Neural cell (in vitro differentiated cells): Measurements from ENCODE around the gene PNO1. TPM values are rescaled to one million over a fixed set of nuclear protein-coding genes. Genes with fewer than 3 reads are reported as not detected.
A peak's percentile ranks its signal among the peaks of the same experiment; 100 is the strongest.

Experiments used
- H2AFZ ChIP-seq: fragments of 200-600, 300-800 bp; sonication (generic), shearing (Covaris generic); 2 replicates; pipeline ENCODE4 v1.6.0; 2014; ENCODE audit warnings: low read depth, mild to moderate bottlenecking, antibody characterized with exemption, low read length, moderate library complexity
- H3F3A ChIP-seq: fragments of 200-600 bp; shearing (Covaris generic); 2 replicates; pipeline ENCODE4 v1.6.1; 2016; ENCODE audit warnings: mild to moderate bottlenecking, moderate library complexity, mixed read lengths, antibody characterized with exemption, low read length; ENCODE audit not compliant: insufficient read depth, poor library complexity, severe bottlenecking
- H3K27ac ChIP-seq: fragments of 200-600, 300-800 bp; sonication (generic), shearing (Covaris generic); 2 replicates; pipeline ENCODE4 v1.5.1; 2014; ENCODE audit warnings: mild to moderate bottlenecking, low read length, moderate library complexity
- H3K27me3 ChIP-seq: fragments of 300-800, 200-600 bp; sonication (generic), shearing (Covaris generic); 2 replicates; pipeline ENCODE4 v1.6.0; 2014; ENCODE audit warnings: mild to moderate bottlenecking, low read depth, low read length, moderate library complexity; ENCODE audit not compliant: insufficient read depth
- H3K36me3 ChIP-seq: fragments of 300-800, 200-600 bp; sonication (generic), shearing (Covaris generic); 2 replicates; pipeline ENCODE4 v1.5.1; 2014; ENCODE audit warnings: mild to moderate bottlenecking, antibody characterized with exemption, low read length, moderate library complexity; ENCODE audit not compliant: insufficient read depth
- H3K4me2 ChIP-seq: fragments of 300-800, 200-600 bp; sonication (generic), shearing (Covaris generic); 2 replicates; pipeline ENCODE4 v1.6.0; 2014; ENCODE audit warnings: mild to moderate bottlenecking, low read length
- H3K4me3 ChIP-seq: fragments of 300-800, 200-600 bp; sonication (generic), shearing (Covaris generic); 2 replicates; pipeline ENCODE4 v1.5.1; 2014; ENCODE audit warnings: mild to moderate bottlenecking, low read length, moderate library complexity
- H3K79me2 ChIP-seq: fragments of 200-600 bp; shearing (Covaris generic); replicated peaks from 2 replicates; pipeline ENCODE4 v1.6.0; 2014; ENCODE audit warnings: mild to moderate bottlenecking, low read length, moderate library complexity; ENCODE audit not compliant: insufficient read depth
- H3K9ac ChIP-seq: fragments of 300-800, 200-600 bp; sonication (generic), shearing (Covaris generic); 2 replicates; pipeline ENCODE4 v1.6.1; 2016; ENCODE audit warnings: mild to moderate bottlenecking, low read length, mixed read lengths
- H3K9me2 ChIP-seq: fragments of 200-600 bp; shearing (Covaris generic); 2 replicates; pipeline ENCODE4 v1.6.1; 2016; ENCODE audit warnings: mild to moderate bottlenecking, low read length, mixed read lengths; ENCODE audit not compliant: insufficient read depth
- H3K9me3 ChIP-seq: fragments of 200-600, 300-800 bp; sonication (generic), shearing (Covaris generic); 2 replicates; pipeline ENCODE4 v1.6.1; 2016; ENCODE audit warnings: mild to moderate bottlenecking, mixed run types, low read length, moderate library complexity, mixed read lengths
- H4K20me1 ChIP-seq: fragments of 200-600 bp; shearing (Covaris generic); 2 replicates; pipeline ENCODE4 v1.6.1; 2016; ENCODE audit warnings: mild to moderate bottlenecking, mixed run types; ENCODE audit not compliant: insufficient read depth
- EP300 ChIP-seq: fragments of 450-650 bp; conservative IDR thresholded peaks from 2 replicates; pipeline ENCODE4 v1.6.1; 2014; ENCODE audit warnings: antibody characterized with exemption, mild to moderate bottlenecking, moderate library complexity; ENCODE audit not compliant: poor library complexity, severe bottlenecking
- EZH2 ChIP-seq: fragments of 200-600, 300-800 bp; shearing (Covaris generic), sonication (generic); IDR thresholded peaks from 2 replicates; pipeline ENCODE4 v1.6.1; 2014; ENCODE audit warnings: antibody characterized with exemption, low read length, borderline replicate concordance, mild to moderate bottlenecking; ENCODE audit not compliant: insufficient read depth, poor library complexity, severe bottlenecking
- MXI1 ChIP-seq: fragments of 450-650 bp; conservative IDR thresholded peaks from 2 replicates; pipeline ENCODE4 v1.6.1; 2014; ENCODE audit warnings: antibody characterized with exemption, mild to moderate bottlenecking; ENCODE audit not compliant: poor library complexity, severe bottlenecking
- POLR2AphosphoS5 ChIP-seq: IDR thresholded peaks from 2 replicates; pipeline ENCODE4 v1.6.1; 2012
- RAD21 ChIP-seq: fragments of 450-650 bp; conservative IDR thresholded peaks from 2 replicates; pipeline ENCODE4 v1.6.1; 2014; ENCODE audit warnings: antibody characterized with exemption, mild to moderate bottlenecking, moderate library complexity
- REST ChIP-seq: IDR thresholded peaks from 2 replicates; pipeline ENCODE4 v1.6.1; 2012; ENCODE audit warnings: borderline replicate concordance
- SMC3 ChIP-seq: fragments of 450-650 bp; conservative IDR thresholded peaks from 2 replicates; pipeline ENCODE4 v1.6.1; 2014; ENCODE audit warnings: antibody characterized with exemption, mild to moderate bottlenecking, moderate library complexity; ENCODE audit not compliant: poor library complexity
- TAF1 ChIP-seq: IDR thresholded peaks from 2 replicates; pipeline ENCODE4 v1.6.1; 2012; ENCODE audit warnings: low read depth
- polyA plus RNA-seq: library from polyadenylated mRNA; depleted of rRNA; stranded (reverse); fragments of >200 nt; gene quantifications from 2 replicates; pipeline ENCODE4 v1.2.3, GENCODE V29; 2014
- TF ChIP-seq, protein P1 (sequence below): fragments of 450-650 bp; IDR thresholded peaks from 2 replicates; pipeline ENCODE4 v1.5.1; 2014; ENCODE audit warnings: antibody characterized with exemption, mild to moderate bottlenecking, moderate library complexity; ENCODE audit not compliant: poor library complexity, severe bottlenecking

The PNO1 gene
- polyA plus RNA-seq, 1 donor from 2014 or later = 10.9 TPM

DNA sequence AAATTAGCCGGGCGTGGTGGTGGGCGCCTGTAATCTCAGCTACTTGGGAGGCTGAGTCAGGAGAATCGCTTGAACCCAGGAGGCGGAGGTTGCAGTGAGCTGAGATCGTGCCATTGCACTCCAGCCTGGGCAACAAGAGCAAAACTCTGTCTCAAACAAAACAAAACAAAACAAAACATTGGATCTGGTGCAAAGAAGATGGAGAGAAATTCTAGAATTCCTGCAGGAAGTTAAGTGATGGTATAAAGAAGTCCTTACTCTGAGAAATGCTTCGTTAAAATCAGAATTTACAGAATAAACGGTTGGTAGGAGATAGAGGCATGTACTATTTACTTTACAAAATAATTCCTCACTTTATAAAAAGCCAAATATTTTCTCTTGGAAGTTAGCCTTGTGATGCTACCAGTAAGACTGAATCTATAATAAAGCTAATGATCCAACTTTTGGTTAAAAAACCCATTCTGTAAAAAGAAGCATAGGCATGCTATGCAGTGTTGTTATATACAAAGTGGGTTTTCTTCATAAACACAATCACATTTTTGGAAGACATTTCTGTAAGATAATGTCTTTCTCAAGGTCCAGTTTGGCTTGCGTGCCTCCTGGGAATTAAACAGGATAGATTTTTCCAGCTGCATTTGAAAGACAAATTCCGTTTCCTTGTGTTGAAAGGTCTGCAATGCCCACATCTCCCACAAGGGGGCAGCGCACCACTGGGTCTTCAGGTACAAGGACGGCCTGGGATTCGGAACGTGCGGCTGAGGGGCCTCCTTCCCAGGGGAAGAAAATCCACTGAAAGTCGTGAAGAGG lies 35.6 kb upstream of the PNO1 start:
- Histone ChIP-seq H4K20me1 (no peaks in the 10 kb centered on the region), H3K27me3 (no peaks in the 10 kb centered on the region), H3K79me2 (no peaks in the 10 kb centered on the region), H3K4me2 (no peak overlapping the region), H3K27ac (no peak overlapping the region), H3K9ac (no peak overlapping the region), H2AFZ (no peak overlapping the region), H3K9me3 (no peaks in the 10 kb centered on the region), H3K36me3 (no peaks in the 10 kb centered on the region), H3F3A (no peaks in the 10 kb centered on the region), H3K9me2 (no peaks in the 10 kb centered on the region), H3K4me3 (no peak overlapping the region)
- TF ChIP-seq SMC3 (peak; percentile 94), TAF1 (no peak), RAD21 (peak; percentile 93)
- TF ChIP-seq, protein P1, sequence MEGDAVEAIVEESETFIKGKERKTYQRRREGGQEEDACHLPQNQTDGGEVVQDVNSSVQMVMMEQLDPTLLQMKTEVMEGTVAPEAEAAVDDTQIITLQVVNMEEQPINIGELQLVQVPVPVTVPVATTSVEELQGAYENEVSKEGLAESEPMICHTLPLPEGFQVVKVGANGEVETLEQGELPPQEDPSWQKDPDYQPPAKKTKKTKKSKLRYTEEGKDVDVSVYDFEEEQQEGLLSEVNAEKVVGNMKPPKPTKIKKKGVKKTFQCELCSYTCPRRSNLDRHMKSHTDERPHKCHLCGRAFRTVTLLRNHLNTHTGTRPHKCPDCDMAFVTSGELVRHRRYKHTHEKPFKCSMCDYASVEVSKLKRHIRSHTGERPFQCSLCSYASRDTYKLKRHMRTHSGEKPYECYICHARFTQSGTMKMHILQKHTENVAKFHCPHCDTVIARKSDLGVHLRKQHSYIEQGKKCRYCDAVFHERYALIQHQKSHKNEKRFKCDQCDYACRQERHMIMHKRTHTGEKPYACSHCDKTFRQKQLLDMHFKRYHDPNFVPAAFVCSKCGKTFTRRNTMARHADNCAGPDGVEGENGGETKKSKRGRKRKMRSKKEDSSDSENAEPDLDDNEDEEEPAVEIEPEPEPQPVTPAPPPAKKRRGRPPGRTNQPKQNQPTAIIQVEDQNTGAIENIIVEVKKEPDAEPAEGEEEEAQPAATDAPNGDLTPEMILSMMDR = peak; percentile 94

- no peak overlapping the region for H2AFZ ChIP-seq
- H3F3A ChIP-seq = no peaks in the 10 kb centered on the region
- H3K27me3 ChIP-seq = no peaks in the 10 kb centered on the region
- H3K27ac ChIP-seq = no peak overlapping the region
- no peaks in the 10 kb centered on the region for H3K36me3 ChIP-seq
- no peak overlapping the region for H3K9ac ChIP-seq
- H3K4me2 ChIP-seq = no peak overlapping the region
- no peaks in the 10 kb centered on the region for H3K79me2 ChIP-seq
- H3K4me3 ChIP-seq = no peak overlapping the region
- H4K20me1 ChIP-seq = no peaks in the 10 kb centered on the region
- H3K9me2 ChIP-seq = no peaks in the 10 kb centered on the region
- no peak for TF ChIP-seq RAD21
- no peak for TF ChIP-seq TAF1
- TF ChIP-seq EZH2 = no peak
- no peaks in the 10 kb centered on the region for H3K9me3 ChIP-seq
Observed at GRCh38 chr2:68122680-68122964, 35.1 kb upstream of the PNO1 start.

GRCh38 chr2:68124321-68124720 lies 33.4 kb upstream of the PNO1 start:
- Histone ChIP-seq H3F3A (no peaks in the 10 kb centered on the region), H3K27ac (no peak overlapping the region), H3K9me2 (no peaks in the 10 kb centered on the region), H4K20me1 (no peaks in the 10 kb centered on the region), H3K79me2 (no peaks in the 10 kb centered on the region), H3K4me2 (no peak overlapping the region), H3K27me3 (no peaks in the 10 kb centered on the region), H3K9ac (no peak overlapping the region), H2AFZ (no peak overlapping the region), H3K36me3 (no peaks in the 10 kb centered on the region), H3K9me3 (no peaks in the 10 kb centered on the region), H3K4me3 (no peak overlapping the region)
- TF ChIP-seq EZH2 = no peak
- TF ChIP-seq MXI1 = no peak
- TF ChIP-seq RAD21 = no peak

GRCh38 chr2:68125821-68126220 lies 31.9 kb upstream of the PNO1 start:
- Histone ChIP-seq H3K4me2 (no peak overlapping the region), H3K36me3 (no peaks in the 10 kb centered on the region), H3K27ac (no peak overlapping the region), H3K27me3 (no peaks in the 10 kb centered on the region), H3F3A (no peaks in the 10 kb centered on the region), H3K9ac (no peak overlapping the region), H3K9me3 (no peaks in the 10 kb centered on the region), H3K9me2 (no peaks in the 10 kb centered on the region), H4K20me1 (no peaks in the 10 kb centered on the region), H2AFZ (no peak overlapping the region), H3K4me3 (no peak overlapping the region), H3K79me2 (no peaks in the 10 kb centered on the region)
- TF ChIP-seq RAD21 = no peak
- no peak for TF ChIP-seq SMC3
- no peak for TF ChIP-seq REST
- TF ChIP-seq TAF1 = no peak
- no peak for TF ChIP-seq EZH2
- no peak for TF ChIP-seq MXI1
- no peak for TF ChIP-seq POLR2AphosphoS5
- TF ChIP-seq, protein P1 = no peak
- no peak for TF ChIP-seq EP300
